ENCODE results near the gene BAHCC1. TPM values are rescaled to one million over a fixed set of nuclear protein-coding genes. Genes with fewer than 3 reads are reported as not detected.

Gene BAHCC1
- total RNA-seq, 1 donor from 2014 or later, result 8.4 TPM

DNA sequence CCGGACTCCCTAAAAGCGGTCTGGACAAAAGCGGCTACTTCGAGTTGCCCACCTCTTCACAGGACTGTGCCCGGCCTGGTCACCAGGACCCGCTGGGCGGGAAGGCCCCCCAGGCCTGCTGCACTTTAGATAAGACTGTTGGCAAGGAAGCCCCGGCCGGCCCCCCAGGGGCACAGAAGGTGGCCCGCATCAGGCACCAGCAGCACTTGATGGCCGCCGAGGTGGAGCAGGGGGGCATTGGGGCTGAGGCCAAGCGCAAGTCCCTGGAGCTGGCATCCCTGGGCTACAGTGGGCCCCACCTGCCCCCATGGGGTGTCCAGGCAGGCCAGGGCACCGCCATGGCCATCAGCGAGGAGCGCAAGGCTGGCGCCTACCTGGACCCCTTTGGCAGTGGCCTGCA, 47.5 kb downstream of the BAHCC1 start:
- H3K36me3 ChIP-seq (ENCODE audit: control insufficient read depth in 3 of 3, insufficient read depth in 3 of 3, low read length in 3 of 3), result no peaks in the 10 kb centered on the region
- no peaks in the 10 kb centered on the region for H3K9me3 ChIP-seq (ENCODE audit: control insufficient read depth in 3 of 3, low read length in 3 of 3)
- peaks cover 0 to 2% (median 0%) of the 10 kb centered on the region in 3 donors for H3K4me1 ChIP-seq (ENCODE audit: control insufficient read depth in 3 of 3, insufficient read depth in 3 of 3, low read length in 3 of 3)
- H3K9ac ChIP-seq (ENCODE audit: low read depth in 1 of 3, low read length in 3 of 3), result no peak overlapping the region
- H3K4me3 ChIP-seq (ENCODE audit: low read length in 3 of 3), result no peak overlapping the region
- H3K27me3 ChIP-seq (ENCODE audit: control insufficient read depth in 3 of 3, insufficient read depth in 3 of 3, low read length in 3 of 3), result no peaks in the 10 kb centered on the region
- H3K27ac ChIP-seq (ENCODE audit: low read depth, low read length), result no peak overlapping the region

GRCh38 chr17:81443269-81443668, 48.0 kb downstream of the BAHCC1 start:
- Histone ChIP-seq H3K36me3 (ENCODE audit: control insufficient read depth in 3 of 3, insufficient read depth in 3 of 3, low read length in 3 of 3) (no peaks in the 10 kb centered on the region), H3K9ac (ENCODE audit: low read depth in 1 of 3, low read length in 3 of 3) (no peak overlapping the region), H3K27ac (ENCODE audit: low read depth, low read length) (no peak overlapping the region), H3K4me1 (ENCODE audit: control insufficient read depth in 3 of 3, insufficient read depth in 3 of 3, low read length in 3 of 3) (no peaks in the 10 kb centered on the region), H3K9me3 (ENCODE audit: control insufficient read depth in 3 of 3, low read length in 3 of 3) (no peaks in the 10 kb centered on the region), H3K27me3 (ENCODE audit: control insufficient read depth in 3 of 3, insufficient read depth in 3 of 3, low read length in 3 of 3) (no peaks in the 10 kb centered on the region), H3K4me3 (ENCODE audit: low read length in 3 of 3) (no peak overlapping the region)

DNA sequence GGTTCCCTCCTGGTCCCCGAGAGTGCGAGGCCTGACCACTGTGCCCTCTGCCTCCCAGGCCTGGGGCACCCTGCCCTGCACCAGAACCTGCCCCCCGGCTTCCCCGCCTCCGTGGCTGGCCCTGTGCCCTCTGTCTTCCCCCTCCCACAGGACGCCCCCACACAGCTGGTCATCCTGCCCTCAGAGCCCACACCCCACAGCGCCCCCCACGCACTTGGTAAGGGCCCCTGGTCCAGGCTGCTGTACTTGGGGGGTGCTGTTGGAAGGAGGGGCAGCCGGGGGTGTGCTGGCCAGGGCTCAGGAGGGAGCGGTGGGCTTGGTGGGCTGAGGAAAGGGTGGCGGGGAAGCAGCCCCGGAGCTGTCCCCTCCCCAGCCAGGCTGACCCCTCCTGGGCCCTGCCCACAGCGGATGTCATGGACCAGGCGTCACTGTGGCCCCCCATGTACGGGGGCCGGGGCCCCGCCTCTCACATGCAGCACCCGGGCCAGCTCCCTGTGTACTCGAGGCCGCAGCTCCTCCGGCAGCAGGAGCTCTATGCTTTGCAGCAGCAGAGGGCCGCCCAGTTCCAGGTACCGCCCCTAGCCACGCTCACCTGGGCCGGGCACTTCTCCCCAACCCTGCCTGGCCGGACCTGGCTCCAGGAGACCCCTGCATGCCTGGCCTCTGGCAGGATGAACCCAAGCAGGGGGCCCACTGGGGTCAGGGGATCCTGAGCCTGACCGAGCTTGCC, 49.5 kb downstream of the BAHCC1 start:
- Histone ChIP-seq H3K9ac (ENCODE audit: low read depth in 1 of 3, low read length in 3 of 3) (no peak overlapping the region), H3K9me3 (ENCODE audit: control insufficient read depth in 3 of 3, low read length in 3 of 3) (no peaks in the 10 kb centered on the region), H3K4me3 (ENCODE audit: low read length in 3 of 3) (no peak overlapping the region)

DNA sequence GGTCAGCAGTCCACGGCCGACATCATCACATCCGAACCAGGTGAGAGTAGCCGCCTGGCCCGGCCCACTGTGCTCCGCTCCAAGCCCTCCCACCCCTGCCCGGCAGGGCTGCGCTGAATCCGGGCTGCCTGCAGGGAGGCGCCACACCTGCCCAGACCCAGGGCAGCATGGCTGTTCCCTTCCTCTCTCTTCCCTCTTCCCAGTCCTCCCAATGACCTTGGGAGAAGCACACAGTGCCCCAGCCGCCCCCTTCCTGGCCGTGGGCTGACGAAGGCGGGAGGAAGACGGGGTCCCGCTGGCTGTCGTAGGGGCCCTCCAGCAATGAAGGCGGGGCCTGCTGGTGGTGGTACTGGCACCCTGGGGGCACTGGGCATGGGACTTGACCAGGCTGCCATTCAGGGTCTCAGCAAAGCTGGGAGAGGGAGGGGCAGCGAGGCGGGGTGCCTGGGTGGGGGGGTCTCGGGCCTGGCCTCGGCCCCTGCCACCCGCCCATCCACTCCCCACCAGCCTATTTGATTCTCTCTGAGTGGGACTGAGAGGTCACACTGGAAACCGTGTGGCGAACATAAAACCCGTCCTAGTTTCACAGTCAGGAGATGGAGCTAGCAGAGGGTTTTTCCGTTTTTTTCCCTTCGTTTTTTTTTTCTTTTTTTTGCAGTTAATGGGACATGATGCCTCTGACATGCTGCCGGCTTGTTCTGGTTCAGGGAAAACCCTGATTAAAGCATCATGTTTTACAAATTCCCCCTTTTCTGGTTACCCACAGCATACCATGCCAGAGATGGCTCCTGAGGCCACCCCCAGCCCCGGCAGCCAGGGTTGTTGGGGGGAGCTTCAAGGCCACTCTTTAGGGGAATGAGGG, 50.6 kb downstream of the BAHCC1 start:
- Histone ChIP-seq H3K4me1 (ENCODE audit: control insufficient read depth in 3 of 3, insufficient read depth in 3 of 3, low read length in 3 of 3) (no peaks in the 10 kb centered on the region), H3K9me3 (ENCODE audit: control insufficient read depth in 3 of 3, low read length in 3 of 3) (no peaks in the 10 kb centered on the region), H3K9ac (ENCODE audit: low read depth in 1 of 3, low read length in 3 of 3) (no peak overlapping the region), H3K36me3 (ENCODE audit: control insufficient read depth in 3 of 3, insufficient read depth in 3 of 3, low read length in 3 of 3) (no peaks in the 10 kb centered on the region), H3K27ac (ENCODE audit: low read depth, low read length) (no peak overlapping the region), H3K4me3 (ENCODE audit: low read length in 3 of 3) (no peak overlapping the region), H3K27me3 (ENCODE audit: control insufficient read depth in 3 of 3, insufficient read depth in 3 of 3, low read length in 3 of 3) (no peaks in the 10 kb centered on the region)

More for the DNA sequence above, 49.5 kb downstream of the BAHCC1 start:
- Histone ChIP-seq H3K4me1 (ENCODE audit: control insufficient read depth in 3 of 3, insufficient read depth in 3 of 3, low read length in 3 of 3) (no peaks in the 10 kb centered on the region), H3K27ac (ENCODE audit: low read depth, low read length) (no peak overlapping the region), H3K36me3 (ENCODE audit: control insufficient read depth in 3 of 3, insufficient read depth in 3 of 3, low read length in 3 of 3) (no peaks in the 10 kb centered on the region), H3K27me3 (ENCODE audit: control insufficient read depth in 3 of 3, insufficient read depth in 3 of 3, low read length in 3 of 3) (no peaks in the 10 kb centered on the region)

- no peak overlapping the region for H3K9ac ChIP-seq (ENCODE audit: low read depth in 1 of 3, low read length in 3 of 3)
- no peak overlapping the region for H3K27ac ChIP-seq (ENCODE audit: low read depth, low read length)
- H3K27me3 ChIP-seq (ENCODE audit: control insufficient read depth in 3 of 3, insufficient read depth in 3 of 3, low read length in 3 of 3), result no peaks in the 10 kb centered on the region
- H3K9me3 ChIP-seq (ENCODE audit: control insufficient read depth in 3 of 3, low read length in 3 of 3), result no peaks in the 10 kb centered on the region
- H3K4me3 ChIP-seq (ENCODE audit: low read length in 3 of 3), result no peak overlapping the region
- no peaks in the 10 kb centered on the region for H3K4me1 ChIP-seq (ENCODE audit: control insufficient read depth in 3 of 3, insufficient read depth in 3 of 3, low read length in 3 of 3)
- H3K36me3 ChIP-seq (ENCODE audit: control insufficient read depth in 3 of 3, insufficient read depth in 3 of 3, low read length in 3 of 3), result no peaks in the 10 kb centered on the region
Observed at GRCh38 chr17:81447331-81447933, 52.2 kb downstream of the BAHCC1 start.

GRCh38 chr17:81448442-81448841, 53.2 kb downstream of the BAHCC1 start:
- Histone ChIP-seq H3K4me1 (ENCODE audit: control insufficient read depth in 3 of 3, insufficient read depth in 3 of 3, low read length in 3 of 3) (no peaks in the 10 kb centered on the region), H3K4me3 (ENCODE audit: low read length in 3 of 3) (no peak overlapping the region), H3K27ac (ENCODE audit: low read depth, low read length) (no peak overlapping the region), H3K27me3 (ENCODE audit: control insufficient read depth in 3 of 3, insufficient read depth in 3 of 3, low read length in 3 of 3) (no peaks in the 10 kb centered on the region), H3K9ac (ENCODE audit: low read depth in 1 of 3, low read length in 3 of 3) (no peak overlapping the region), H3K36me3 (ENCODE audit: control insufficient read depth in 3 of 3, insufficient read depth in 3 of 3, low read length in 3 of 3) (no peaks in the 10 kb centered on the region), H3K9me3 (ENCODE audit: control insufficient read depth in 3 of 3, low read length in 3 of 3) (no peaks in the 10 kb centered on the region)

DNA sequence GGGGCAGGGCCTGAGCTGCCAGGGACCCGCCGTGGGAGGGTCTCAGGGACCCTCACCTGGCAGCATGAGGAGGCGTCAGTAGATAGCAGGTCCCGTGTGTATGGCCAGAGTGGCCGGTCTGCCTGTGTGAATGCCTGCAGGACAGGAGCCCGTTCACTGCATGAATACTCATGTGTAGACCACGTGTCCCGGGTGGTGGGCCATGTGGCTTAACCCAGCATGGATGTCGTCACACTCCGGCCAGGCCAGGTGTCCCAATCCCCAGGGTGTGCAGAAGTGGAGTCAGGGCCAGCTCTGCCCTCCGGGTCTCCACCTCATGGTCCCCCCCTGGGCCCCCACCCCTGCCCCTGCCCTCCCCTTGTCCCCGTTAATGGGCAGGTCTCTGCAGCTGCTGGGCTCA, 53.7 kb downstream of the BAHCC1 start:
- no peak overlapping the region for H3K9ac ChIP-seq (ENCODE audit: low read depth in 1 of 3, low read length in 3 of 3)
- no peaks in the 10 kb centered on the region for H3K36me3 ChIP-seq (ENCODE audit: control insufficient read depth in 3 of 3, insufficient read depth in 3 of 3, low read length in 3 of 3)
- no peaks in the 10 kb centered on the region for H3K4me1 ChIP-seq (ENCODE audit: control insufficient read depth in 3 of 3, insufficient read depth in 3 of 3, low read length in 3 of 3)
- H3K4me3 ChIP-seq (ENCODE audit: low read length in 3 of 3), result no peak overlapping the region
- H3K27ac ChIP-seq (ENCODE audit: low read depth, low read length), result no peak overlapping the region
- no peaks in the 10 kb centered on the region for H3K9me3 ChIP-seq (ENCODE audit: control insufficient read depth in 3 of 3, low read length in 3 of 3)
- no peaks in the 10 kb centered on the region for H3K27me3 ChIP-seq (ENCODE audit: control insufficient read depth in 3 of 3, insufficient read depth in 3 of 3, low read length in 3 of 3)

DNA sequence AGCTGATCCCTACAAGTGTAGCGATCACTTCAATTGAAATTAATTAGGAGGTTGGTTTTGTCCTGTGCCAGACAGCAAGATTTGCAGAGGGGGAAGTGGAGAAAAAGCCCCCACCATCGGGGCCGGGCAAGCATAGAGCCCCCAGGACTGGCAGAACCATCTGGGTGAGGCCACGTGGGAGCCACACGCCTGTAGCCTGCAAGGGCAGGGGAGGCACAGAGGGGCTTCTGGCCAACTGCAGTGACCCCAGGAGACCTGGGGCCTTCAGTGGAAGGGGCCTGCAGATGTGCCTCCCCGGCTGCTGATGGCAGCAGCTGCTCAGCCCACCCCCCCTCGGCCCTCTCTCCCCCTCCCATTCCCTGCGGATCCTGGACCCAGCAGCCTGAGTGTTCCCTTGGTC, 54.1 kb downstream of the BAHCC1 start:
- no peaks in the 10 kb centered on the region for H3K36me3 ChIP-seq (ENCODE audit: control insufficient read depth in 3 of 3, insufficient read depth in 3 of 3, low read length in 3 of 3)
- no peaks in the 10 kb centered on the region for H3K27me3 ChIP-seq (ENCODE audit: control insufficient read depth in 3 of 3, insufficient read depth in 3 of 3, low read length in 3 of 3)
- no peak overlapping the region for H3K4me3 ChIP-seq (ENCODE audit: low read length in 3 of 3)
- no peak overlapping the region for H3K27ac ChIP-seq (ENCODE audit: low read depth, low read length)
- H3K9ac ChIP-seq (ENCODE audit: low read depth in 1 of 3, low read length in 3 of 3), result no peak overlapping the region
- no peaks in the 10 kb centered on the region for H3K4me1 ChIP-seq (ENCODE audit: control insufficient read depth in 3 of 3, insufficient read depth in 3 of 3, low read length in 3 of 3)
- no peaks in the 10 kb centered on the region for H3K9me3 ChIP-seq (ENCODE audit: control insufficient read depth in 3 of 3, low read length in 3 of 3)

GRCh38 chr17:81451823-81452222, 56.6 kb downstream of the BAHCC1 start:
- Histone ChIP-seq H3K4me3 (ENCODE audit: low read length in 3 of 3) (no peak overlapping the region), H3K27me3 (ENCODE audit: control insufficient read depth in 3 of 3, insufficient read depth in 3 of 3, low read length in 3 of 3) (no peaks in the 10 kb centered on the region), H3K4me1 (ENCODE audit: control insufficient read depth in 3 of 3, insufficient read depth in 3 of 3, low read length in 3 of 3) (no peaks in the 10 kb centered on the region), H3K36me3 (ENCODE audit: control insufficient read depth in 3 of 3, insufficient read depth in 3 of 3, low read length in 3 of 3) (peaks cover 0 to 5% (median 0%) of the 10 kb centered on the region in 3 donors), H3K27ac (ENCODE audit: low read depth, low read length) (no peak overlapping the region), H3K9ac (ENCODE audit: low read depth in 1 of 3, low read length in 3 of 3) (no peak overlapping the region), H3K9me3 (ENCODE audit: control insufficient read depth in 3 of 3, low read length in 3 of 3) (no peaks in the 10 kb centered on the region)

- peaks cover 0 to 5% (median 0%) of the 10 kb centered on the region in 3 donors for H3K36me3 ChIP-seq (ENCODE audit: control insufficient read depth in 3 of 3, insufficient read depth in 3 of 3, low read length in 3 of 3)
- no peaks in the 10 kb centered on the region for H3K4me1 ChIP-seq (ENCODE audit: control insufficient read depth in 3 of 3, insufficient read depth in 3 of 3, low read length in 3 of 3)
- H3K9me3 ChIP-seq (ENCODE audit: control insufficient read depth in 3 of 3, low read length in 3 of 3), result no peaks in the 10 kb centered on the region
Observed at GRCh38 chr17:81452551-81452950, 57.3 kb downstream of the BAHCC1 start.

More at GRCh38 chr17:81452551-81452950, 57.3 kb downstream of the BAHCC1 start:
- Histone ChIP-seq H3K27ac (ENCODE audit: low read depth, low read length) (no peak overlapping the region), H3K27me3 (ENCODE audit: control insufficient read depth in 3 of 3, insufficient read depth in 3 of 3, low read length in 3 of 3) (no peaks in the 10 kb centered on the region), H3K4me3 (ENCODE audit: low read length in 3 of 3) (no peak overlapping the region), H3K9ac (ENCODE audit: low read depth in 1 of 3, low read length in 3 of 3) (no peak overlapping the region)
